Stimulated activated CD4-positive, alpha-beta T cell treated with anti-CD3 and anti-CD28 coated beads, Interleukin-2, amount 100 ng/mL, for 48 hours (primary cell): ENCODE measurements around the gene TMEM91.
"Not testable (repeated sequence)": the region's sequence is repeated elsewhere in the genome, so short reads cannot be mapped to it uniquely, and the experiment has no call there.

Experiments
- DNase-seq, 2 donors: peaks; one replicate each; pipeline ENCODE4 v3.0.0-alpha.2; 2020

The TMEM91 gene

DNA sequence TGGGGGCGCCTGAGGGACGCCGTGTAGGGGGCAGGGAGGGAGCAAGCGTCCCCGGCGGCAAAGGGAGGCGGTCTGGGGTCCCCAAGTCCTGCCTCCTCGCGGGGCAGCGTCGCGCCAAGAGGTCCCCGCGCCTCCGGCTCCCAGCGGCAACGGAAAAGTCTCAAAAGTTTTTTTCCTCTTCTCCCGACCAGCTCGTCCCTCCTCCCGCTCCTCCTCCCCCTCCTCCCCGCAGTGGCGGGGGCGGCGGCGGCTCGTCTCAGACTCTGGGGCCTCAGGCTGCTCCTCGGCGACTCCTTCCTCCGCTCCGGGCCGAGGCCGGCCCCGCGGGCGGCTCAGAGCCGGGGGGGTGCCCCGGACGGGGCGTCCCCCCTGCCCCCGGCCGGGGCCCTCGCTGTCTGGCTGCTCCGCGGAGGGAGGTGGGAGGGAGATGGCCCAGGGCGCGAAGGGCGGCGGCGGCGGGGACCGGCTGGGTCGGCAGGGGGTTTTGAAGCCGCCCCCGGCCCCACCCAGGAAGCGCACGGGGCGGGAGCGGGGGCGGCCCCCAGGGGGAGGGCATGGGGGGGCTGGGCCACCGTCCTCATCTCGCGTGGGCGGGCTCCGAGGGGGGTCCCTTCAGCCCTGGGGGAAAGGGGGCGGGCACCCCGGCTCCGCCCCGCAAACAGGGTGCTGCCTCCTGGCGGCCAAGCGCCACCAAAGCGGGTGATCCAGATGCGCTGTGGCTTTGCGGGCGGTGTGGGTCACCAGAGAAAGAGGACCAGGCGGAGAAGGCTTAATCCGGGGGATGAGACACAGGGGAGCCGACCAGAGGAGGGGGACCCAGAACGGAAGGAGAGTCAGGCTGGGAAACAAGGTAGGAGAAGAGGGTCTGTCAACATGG is 22.6 kb upstream of the TMEM91 start, which contains the start of gene TGFB1:
Gene TGFB1 (minus strand): TSS at position 457 of the 877 bp plus-strand sequence. CDS start 878 bp downstream, outside the sequence.
- peak; percentile 85 to 91 for DNase-seq

DNA sequence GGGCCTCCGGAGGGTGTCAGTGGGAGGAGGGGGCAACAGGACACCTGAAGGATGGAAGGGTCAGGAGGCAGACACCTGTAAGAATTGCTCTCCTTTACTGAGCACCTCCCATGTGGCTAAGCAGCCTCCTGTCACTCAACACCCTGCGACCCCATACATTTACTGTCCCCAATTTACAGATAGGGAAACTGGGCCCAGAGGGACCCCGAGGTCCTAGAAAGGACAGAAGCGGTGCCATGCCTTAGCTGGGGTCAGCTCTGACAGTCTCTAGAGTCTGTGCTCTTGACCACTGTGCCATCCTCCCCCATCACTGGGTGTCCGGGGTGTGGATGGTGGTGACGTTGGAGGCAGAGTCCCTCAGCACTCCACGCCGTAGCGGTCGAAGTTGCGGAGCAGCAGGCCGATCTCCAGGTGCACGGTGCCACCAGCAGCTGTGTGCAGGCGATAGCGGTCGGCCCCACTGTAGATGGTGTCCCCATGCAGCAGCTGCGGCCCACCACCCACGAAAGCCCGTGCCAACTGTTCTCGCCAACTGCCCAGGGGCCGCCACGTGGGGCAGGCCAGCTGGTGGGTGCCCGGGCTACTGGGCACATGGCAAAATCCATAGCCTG is 21.9 kb upstream of the TMEM91 start:
- DNase-seq, result no peak

DNA sequence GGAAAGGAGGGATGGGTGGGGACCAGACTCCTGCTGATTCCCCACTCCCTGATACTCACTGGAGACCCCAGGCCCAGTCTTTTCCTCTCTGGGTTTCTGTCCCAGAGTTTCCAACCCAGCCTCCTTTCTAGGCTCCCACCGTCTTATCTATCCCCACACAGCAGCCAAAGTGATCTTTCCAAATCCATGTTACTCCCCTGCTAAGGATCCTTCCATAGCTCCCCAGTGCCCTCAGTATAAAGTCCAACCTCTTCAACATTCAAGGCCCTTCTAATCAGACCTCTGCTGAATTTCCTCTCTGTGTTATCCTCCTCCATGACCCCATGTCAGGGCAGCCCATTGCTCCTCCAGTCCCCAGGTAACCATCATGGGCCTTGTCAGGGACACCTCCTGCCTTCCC is 21.3 kb upstream of the TMEM91 start:
- no peak for DNase-seq

DNA sequence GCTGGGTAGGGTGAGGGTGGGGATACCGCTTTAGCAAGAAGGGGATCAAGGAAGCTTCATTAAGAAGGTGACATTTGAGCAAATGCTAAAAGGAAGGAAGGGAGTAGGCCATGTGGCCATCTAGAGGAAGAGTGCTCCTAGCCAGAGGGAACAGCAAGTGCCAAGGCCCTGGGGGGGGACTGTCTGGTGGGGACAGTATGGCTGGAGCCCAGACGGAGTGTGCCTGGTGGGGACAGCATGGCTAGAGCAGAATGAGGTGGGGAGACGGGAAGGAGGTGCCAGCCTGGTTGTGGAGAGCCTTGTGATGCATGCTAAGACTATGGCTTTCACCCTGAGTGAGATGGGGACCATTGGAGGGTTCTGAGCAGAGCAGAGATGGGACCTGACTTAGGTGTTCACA is 20.5 kb upstream of the TMEM91 start:
- no peak for DNase-seq

DNA sequence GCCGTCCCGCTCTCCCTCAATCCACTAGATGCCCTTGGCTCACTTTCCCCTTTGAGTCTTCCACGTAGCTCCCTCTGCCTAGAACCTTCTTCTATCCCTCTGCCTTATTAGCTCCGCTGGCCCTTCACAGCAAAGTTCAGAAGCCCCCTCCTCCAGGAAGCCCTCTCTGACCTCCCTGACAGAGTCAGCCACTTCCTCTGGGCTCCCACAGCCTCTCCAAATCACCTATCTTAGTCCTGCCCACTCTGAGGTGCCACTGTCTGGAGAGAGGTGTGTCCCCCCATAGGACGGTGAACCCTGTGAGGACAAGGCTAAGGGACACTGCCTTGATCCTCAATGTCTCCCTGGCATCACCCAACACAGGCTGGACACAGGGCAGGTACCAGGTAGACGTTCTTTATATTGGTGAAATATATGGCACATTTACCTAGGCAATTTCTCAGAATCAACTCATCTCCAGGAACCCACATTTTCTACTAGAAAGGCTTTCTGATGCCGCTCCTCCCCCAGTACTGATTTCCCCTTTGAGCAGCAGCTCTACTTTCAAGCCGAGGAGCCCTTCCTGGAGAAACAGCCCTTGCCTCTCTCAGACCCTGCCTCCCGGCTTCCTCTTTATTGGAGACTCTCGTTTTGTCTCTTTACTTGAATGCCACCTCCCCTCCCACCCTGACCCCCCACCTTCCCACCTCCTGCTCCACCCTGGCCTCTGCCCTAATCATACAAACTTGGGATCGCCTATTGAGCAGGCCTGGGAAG is 19.2 kb upstream of the TMEM91 start:
- no peak for DNase-seq

DNA sequence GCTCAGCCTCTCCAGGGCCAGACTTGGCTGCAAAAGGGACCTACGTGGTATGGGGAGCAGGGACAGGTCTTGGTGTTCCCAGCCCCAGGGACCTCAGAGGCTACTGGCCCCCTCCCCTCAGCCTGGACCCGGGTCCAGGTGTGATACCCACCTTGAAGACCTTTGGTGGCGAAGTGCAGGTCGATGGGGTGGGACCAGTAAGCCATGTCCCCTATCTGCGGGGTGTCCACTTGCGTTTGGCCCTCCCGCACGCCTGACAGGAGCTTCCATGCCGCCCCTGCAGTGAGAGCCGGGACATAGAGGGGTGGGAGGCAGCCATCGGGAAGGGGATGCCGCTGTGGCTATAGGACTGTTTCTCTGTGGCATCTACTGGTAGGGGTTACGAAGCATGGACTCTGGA is 18.6 kb upstream of the TMEM91 start:
- no peak for DNase-seq

DNA sequence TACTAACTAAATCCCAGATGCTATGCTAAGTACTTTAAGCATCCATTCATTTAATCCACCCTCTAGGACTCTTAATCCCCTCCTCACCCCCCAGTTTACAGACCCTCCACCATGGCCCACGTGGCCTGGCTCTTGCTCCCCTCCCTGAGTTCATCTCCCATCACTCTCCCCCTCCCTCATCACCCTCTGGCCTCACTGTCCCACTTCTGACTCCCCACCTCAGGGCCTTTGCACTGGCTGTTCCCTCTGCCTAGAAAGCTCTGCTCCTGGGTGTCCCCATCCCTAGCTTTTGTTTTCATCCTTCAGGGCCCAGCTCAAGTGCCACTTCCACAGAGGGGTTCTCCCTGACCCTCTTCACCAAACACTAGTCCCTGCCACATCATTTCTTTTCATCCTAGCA is 16.6 kb upstream of the TMEM91 start:
- no peak for DNase-seq

DNA sequence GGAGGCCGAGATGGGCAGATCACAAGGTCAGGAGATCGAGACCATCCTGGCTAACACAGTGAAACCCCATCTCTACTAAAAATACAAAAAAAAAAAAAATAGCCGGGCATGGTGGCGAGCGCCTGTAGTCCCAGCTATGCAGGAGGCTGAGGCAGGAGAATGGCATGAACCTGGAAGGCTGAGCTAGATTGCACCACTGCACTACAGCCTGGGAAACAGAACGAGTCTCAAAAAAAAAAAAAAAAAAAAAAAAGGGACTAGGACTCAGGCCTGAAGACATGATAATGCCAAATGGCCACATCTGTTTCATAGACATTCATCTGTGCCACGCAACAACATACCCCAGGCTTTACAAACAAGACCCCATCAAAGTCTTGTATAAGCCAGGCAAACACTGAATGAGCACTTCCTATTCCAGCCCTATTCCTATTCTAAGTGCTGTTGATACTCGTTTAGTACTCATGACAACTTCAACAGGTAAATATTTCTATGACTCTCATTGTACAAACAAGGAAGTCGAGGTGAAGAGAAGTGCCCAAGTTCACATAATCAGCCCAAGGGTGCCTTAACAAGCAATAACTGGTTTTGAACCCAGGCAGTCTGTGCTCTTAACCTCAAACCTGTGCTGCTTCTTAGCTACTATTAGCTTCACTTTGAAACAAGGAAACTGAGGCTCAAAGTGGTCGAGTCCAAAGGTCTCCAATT is 14.0 kb upstream of the TMEM91 start:
- no peak for DNase-seq

DNA sequence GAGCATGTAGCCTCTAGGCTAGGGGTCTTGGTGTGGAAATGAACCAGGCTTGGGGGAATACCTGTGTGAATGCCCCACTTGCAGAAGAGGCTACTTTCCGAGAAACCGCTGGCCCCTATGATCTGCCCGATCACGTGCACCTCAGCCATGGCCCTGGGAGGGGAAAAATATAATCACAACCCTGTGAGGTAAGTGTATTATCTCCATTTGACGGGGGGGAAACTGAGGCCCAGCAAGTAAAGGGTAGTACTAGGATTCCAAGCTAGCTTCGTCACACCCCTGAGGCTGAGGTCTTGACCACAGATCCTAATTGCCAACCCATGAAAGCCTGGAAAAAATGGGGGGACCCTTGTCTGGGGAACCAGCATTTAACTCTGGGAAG is 13.0 kb upstream of the TMEM91 start:
- DNase-seq, result no peak

DNA sequence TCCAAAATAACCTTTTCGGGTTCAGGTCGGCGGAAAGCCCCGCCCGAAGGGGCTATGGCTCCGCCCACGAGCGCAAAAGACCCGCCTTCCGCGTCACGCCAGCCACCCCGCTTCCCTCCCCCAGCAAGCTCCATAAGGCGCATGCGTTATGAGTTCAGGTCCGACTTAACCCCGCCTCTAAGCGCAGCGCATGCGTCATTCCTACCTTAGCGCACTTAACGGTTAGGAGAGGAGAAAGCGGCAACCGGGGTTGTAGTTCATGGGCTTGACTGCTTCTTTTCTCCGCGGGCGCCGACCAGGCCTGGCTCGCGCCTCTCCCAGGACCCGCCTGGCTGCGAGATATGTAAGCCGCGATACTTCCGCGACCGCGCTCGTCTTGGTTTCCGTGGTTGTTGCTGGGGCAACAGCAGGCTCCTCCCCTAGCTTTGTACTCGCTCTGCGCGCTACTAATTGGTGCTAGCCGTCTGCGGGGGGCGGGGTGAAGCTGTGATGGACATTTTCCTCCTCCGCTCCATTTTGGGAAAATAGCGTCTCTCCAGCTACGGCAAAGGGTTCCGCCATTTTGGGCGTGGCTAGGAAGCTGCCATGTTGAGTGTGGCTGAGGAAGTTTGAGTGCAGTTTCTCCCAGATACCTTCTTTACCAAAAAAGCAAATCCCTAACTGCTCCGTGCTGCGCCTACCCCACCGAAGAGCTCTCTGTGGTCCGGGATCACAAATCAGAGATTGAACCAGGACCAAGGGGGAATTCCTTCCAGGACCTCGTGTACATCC is 12.4 kb upstream of the TMEM91 start, which contains the start of gene B9D2:
Gene B9D2 (minus strand): TSS at position 397 of the 771 bp plus-strand sequence. CDS start 630 bp downstream, outside the sequence.
- DNase-seq, result peak; percentile 93 to 95

DNA sequence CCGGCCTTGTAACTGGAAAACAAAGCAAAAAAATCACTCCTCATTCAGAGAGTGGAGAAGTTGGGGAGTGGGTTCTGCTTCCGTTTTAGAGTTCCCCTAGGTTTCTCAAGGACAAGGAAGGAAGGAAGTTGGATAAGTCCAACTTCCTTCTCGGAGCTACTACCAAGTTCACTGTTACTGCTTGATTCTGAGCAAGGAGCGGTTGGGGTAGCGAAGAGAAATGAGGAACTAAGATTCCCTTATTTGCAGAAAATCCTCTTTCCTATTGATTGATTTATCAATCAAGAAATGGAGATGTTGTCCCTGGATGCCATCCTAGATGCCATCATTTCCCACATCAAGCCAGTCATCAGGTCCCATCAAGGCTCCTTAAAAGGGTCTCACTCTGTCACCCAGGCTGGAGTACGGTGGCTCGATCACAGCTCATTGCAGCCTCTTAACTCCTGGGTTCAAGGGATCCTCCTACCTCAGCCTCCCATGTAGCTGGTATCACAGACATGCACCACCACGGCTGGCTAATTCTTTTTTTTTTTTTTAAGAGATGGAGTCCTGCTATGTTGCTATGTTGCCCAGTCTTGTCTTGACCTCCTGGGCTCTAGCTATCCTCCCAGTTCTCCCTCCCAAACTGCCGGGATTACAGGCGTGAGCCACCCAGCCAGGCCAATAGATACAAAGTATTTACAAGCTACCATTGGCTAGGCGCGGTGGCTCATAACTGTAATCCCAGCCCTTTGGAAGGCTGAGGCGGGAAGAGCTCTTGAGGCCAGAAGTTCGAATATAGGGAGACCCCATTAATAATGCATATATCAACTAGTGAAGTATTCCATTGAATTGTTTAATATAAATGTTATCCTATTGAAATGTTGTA is 11.6 kb upstream of the TMEM91 start:
- no peak for DNase-seq

DNA sequence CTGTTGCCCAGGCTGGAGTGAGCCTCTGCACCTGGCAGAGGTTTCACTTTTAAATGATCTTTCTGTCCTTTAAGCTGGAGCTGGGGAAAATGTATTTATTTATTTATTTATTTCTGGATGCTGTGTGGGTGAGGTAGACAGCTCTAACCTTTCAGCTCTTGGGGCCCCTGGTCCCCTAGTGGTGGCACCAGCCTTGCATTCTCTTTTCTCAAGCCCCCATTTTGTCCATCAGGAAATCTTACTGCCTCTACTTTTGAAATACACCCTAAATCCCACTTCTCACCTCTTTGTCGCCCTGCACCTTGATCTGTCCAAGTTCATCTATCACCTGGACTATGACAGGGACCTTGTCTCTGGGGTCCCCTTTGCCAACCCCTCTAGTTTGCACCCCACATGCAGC is 10.2 kb upstream of the TMEM91 start:
- DNase-seq, result no peak

DNA sequence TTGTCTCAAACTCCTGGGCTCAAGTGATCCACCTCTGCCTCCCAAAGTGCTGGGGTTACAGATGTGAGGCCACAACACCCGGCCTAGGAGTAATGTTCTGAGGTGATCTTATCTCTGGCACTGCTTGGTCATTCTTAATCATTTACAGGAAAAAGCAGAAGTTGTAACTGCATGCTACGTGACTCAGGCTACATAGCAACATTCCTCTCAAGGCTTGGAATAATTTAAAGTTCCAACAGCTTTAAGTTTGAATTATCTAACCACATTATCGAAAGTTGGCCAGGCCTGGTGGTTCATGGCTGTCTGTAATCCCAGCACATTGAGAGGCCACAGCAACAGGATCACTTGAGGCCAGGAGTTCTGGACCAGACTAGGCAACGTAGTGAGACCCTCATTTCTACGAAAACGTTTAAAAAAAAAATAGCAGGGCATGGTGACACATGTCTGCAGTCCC is 8.5 kb upstream of the TMEM91 start:
- DNase-seq, result no peak

DNA sequence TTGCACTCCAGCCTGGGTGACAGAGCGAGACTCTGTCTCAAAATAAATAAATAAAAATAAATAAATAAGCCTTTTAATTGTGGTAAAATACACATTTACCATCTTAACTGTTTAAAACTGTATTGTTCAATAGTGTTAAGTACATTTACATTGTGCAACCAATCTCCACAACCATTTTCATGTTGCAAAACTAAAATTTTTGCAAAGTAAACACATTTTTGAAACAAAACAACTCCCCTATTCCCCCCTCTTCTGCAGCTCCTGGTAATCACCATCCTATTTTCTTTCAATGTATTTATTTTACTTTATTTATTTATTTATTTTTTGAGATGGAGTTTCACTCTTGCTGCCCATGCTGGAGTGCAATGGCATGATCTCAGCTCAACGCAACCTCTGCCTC is 6.6 kb upstream of the TMEM91 start:
- no peak for DNase-seq

DNA sequence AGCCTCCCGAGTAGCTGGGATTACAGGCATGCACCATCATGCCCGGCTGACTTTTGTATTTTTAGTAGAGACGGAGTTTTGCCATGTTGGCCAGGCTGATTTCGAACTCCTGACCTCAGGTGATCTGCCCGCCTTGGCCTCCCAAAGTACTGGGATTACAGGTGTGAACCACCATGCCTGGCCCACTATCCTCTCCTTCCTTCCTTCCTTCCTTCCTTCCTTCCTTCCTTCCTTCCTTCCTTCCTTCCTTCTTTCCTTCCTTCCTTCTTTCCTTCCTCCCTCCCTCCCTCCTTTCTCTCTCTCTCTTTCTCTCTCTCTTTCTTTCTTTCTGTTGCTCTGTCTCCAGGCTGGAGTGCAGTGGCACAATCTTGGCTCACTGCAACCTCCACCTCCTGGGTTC is 5.2 kb upstream of the TMEM91 start:
- DNase-seq, result not testable (repeated sequence)

DNA sequence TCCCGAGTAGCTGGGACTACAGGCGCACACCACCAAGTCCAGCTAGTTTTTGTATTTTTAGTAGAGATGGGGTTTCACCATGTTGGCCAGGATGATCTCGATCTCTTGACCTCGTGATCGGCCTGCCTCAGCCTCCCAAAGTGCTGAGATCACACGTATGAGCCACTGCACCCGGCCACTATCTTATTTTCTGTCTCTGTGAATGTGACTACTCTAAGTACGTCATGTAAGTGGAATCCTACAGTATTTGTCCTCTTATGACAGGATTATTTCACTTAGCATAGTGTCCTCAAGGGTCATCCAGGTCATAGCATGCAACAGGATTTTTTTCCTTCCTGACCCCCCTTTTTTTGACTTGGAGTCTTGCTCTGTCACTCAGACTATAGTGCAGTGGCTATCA is 4.8 kb upstream of the TMEM91 start:
- no peak for DNase-seq

DNA sequence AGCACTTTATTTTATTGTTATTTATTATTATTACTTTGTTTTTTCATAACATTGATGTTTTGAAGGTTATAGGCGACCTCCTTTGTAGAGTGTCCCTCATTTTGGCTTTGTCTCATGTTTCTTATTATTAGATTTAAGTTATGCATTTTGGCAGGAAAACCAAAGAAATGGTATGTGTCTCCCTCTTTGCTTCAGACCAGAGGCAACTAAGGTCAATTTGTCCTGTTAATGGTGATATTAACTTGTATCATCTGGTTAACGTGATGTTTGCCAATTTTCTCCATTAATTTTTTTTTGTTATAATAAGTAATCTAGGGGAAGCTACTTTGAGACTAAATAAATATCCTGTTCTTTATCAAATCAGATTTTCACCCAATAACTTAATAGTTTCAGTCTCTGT is 3.8 kb upstream of the TMEM91 start:
- no peak for DNase-seq

DNA sequence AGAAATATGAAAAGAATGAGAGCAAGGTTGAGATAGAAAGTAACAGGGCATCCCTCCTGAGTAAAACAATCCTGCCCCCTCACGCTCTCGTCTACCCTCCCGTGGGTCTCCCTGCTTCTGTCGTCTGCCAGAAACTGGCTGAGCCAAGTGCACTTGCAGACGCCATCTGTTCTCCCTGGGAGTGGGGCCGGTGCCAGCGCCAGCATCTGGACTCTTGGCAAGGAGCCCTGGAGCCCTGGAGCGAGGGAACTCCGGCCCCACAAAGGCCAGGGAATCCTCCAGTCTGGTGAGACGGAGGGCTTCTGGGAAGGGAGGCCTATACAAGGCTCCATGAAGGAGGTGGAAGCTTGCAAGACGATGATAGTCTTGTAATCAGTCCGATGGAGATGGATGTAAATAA is 2.3 kb upstream of the TMEM91 start:
- no peak for DNase-seq

DNA sequence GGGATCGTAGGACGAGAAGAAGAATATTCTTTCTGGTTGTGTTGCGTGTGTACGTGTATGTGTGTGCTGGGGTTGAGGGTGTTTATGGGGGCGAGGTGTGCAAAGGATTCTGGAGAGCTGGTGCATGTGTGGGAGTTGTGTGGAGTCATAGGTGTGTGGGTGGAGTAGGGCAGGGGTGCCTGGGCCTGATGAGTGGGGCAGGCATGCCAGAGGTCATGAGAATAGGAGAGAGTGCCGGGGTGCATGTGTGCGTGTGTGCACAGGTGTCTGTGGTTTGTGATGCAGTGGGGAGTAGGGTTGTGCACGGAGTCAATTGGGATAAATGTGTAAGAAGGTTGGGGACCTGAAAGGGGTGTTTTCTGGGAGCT is 649 bp downstream of the TMEM91 start:
- DNase-seq, result no peak

DNA sequence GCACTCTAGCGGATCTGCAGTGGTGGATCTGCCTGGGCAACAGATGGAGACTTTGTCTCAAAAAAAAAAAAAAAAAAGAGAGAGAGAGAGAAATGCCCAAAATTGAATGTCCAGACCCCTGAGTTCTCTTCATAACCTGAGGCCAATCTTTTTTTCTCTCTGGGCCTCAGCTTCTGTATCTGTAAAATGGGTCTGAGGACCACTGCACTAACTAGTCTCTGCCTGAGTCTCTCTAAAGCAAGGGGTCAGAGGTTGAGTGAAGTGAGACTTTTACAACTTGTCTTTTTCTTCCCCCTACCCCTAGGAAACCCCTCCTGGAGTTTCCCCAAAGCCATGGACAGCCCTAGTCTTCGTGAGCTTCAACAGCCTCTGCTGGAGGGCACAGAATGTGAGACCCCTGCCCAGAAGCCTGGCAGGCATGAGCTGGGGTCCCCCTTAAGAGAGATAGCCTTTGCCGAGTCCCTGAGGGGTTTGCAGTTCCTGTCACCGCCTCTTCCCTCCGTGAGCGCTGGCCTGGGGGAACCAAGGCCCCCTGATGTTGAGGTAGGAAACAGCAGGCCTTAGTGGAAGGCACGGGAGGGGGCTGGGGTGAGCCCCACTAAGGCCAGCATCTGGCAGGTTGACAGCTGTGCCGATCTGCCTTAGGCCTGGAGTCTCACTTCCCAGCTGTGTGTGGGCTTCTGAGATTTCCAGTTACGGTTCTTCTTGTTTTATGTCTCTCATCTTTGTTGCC is 1.8 kb downstream of the TMEM91 start:
- no peak for DNase-seq
